DMS79 (cell line): ENCODE data around the gene GUCA1A.
"Not testable (repeated sequence)": the region's sequence is repeated elsewhere in the genome, so short reads cannot be mapped to it uniquely, and the experiment has no call there.

Experiments
- DNase-seq: peaks from one replicate; lab custom pipeline; 2025; lab: John Stamatoyannopoulos, UW

GUCA1A gene

DNA sequence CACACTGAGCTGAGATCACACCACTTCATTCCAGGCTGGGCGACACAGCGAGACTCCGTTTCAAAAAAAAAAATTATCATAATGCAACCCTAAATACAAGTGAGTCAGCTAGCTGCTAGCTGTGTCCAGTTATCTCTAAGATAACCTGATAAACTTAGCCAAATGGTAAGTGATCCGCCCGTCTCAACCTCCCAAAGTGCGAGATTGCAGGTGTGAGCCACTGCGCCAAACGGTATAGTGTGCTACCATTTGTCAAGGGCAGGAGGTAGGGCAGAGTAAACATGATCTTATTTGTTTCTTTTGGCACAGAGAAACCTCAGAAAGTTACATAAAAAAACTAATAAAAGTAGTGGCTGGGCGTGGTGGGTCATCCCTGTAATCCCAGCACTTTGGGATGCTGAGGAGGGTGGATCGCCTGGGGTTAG, 26.0 kb upstream of the GUCA1A start:
- no peak for DNase-seq

DNA sequence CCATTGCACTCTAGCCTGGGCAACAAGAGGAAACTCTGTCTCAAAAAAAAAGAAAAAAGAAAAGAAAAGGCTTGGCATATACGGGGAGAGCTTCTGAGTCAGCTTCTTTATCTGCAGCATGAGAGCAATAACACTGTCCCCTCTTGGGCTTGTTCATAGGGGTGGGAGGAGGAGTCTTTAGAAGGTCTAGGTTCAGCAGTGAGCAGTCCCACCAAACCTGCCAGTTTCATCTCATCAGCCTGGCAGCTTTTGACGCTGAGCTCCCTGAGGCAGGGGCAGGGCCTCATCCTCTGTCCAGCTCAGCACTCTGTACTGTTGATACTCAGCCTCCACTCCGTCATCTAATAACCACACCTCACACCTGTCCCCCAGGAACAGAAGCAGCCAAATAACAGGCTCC, 25.1 kb upstream of the GUCA1A start:
- DNase-seq = no peak

DNA sequence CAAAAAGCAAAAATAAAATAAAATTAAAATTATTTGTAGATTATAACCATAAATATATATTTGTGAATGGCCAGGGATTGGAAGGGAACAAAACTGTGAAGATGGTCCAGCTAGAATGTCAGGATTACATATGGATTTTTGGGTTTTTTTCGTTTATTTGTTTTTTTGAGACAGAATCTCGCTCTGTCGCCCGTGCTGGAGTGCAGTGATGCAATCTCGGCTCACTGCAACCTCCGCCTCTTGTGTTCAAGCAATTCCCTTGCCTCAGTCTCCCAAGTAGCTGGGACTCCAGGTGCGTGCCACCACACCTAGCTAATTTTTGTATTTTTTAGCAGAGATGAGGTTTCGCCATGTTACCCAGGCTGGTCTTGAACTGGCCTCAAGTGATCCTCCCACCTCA, 22.9 kb upstream of the GUCA1A start:
- no peak for DNase-seq

DNA sequence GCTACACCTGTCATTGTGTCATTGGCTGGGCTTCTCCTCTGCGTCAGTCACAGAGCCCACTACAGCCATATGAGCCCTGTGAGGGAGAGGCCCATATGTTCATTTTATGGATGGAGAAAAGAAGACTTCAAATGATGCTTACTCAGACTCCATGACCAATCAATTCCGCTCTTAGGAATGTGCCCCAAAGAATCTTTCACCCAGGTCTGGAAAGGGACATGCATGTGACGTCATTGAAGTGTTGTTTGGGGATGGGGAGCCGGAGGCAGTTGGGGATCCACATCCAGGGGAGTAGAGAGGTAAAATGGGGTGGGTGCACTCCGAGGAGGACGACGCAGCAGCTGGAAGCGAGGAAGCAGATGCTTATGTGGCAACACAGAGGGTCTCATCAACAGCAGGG, 21.1 kb upstream of the GUCA1A start:
- DNase-seq = no peak

DNA sequence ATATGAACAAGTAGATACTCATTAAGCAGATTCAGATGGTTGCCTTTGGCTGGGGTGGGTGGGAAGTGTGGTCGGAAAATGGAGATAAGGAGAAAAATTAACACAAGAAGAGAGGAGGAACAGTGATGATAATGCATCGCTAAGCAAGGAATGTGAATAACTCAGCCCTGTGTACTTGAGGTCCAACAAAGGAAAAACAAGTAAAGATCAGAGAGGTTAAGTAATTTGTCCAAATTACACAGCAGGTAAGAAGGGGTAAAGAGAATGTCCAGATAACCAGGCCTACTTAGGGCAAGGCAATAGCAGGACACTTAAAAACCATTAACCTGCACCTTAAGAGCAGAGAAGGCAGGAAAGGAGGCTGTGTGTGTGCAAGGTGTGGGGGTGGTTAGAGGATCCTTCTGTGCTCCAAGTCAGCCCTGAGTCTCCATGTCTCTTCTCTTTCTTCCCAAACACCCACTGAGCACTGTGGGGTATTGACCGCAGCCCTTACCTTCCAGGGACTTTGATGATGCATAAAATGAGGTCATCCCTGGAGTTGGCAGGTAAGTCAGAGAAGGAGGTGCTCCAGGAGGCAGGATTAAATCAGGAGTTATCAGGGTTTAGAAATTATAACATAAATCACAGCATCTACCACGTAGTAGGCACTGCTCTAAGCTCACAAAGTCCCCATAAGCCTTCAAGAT, 20.5 kb upstream of the GUCA1A start:
- not testable (repeated sequence) for DNase-seq

DNA sequence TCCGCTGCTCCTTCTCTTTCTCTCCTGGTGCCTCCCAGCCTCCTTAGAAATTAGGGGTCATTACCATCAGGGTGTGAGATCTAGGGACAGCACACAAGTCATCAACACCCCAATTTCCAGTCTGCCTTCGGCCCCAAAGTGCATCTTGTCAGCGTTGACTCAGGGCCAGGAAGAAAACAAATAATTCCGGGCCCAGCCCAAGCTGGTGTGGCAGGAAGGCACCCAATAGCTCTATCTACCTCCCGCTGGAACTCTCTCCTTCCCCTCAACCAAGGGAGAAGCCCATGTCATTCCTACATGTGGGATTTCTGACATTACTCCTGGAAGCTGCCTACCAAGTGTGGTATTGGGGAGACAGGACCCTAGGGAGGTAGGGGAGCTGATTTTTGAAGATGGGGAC, 19.2 kb upstream of the GUCA1A start:
- no peak for DNase-seq

DNA sequence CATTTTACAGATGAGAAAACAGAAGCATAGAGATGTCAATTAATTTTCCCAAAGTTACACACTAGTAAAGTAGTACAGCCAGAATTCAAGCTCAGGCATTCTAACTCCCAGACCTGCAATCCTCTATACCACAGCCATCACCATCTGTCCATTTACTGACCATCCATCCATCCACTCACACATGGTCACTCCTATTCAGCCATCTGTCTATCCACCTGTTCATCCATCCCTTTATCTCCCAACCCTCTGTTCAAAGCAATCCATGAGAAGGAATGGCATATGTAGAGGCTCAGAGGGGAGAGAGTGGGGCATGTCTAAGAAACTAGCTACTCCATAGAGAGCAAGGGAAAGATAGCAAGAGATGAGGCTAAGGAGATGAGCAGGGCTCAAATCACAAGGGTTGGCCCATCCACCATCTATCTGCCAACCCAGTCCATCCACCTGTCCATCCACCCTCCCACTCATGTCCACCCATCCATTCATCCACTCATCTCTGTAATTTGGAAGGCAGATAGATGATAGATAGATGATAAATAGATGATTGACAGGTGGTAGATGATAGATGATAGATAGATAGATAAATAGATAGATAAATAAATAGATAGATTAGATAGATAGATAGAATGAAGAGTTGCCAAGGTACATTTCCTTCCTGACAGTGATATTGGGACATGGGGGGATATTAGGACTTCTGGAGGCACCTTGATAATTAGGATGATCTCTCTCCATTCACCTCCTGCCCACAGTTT, 18.5 kb upstream of the GUCA1A start:
- no peak for DNase-seq

DNA sequence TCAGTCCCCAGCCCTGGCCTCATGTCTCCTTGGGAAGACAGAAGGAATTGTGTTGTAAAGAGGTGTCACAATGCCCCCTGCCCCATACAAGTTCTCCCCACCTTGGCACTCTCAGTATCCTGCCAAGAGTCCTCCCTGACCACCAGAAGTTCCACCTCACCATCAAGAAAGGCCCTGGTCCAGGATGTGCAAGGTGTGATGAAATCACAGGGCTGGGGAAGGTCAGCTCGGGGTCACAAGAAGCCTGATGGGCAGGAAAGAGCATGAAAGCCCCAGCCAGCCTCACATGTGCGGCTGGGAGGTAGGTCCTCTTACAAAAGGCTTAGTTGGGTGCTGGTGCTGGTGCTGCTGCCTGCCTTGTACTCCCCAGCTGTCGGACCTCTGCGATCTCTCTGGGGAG, 17.9 kb upstream of the GUCA1A start:
- no peak for DNase-seq

DNA sequence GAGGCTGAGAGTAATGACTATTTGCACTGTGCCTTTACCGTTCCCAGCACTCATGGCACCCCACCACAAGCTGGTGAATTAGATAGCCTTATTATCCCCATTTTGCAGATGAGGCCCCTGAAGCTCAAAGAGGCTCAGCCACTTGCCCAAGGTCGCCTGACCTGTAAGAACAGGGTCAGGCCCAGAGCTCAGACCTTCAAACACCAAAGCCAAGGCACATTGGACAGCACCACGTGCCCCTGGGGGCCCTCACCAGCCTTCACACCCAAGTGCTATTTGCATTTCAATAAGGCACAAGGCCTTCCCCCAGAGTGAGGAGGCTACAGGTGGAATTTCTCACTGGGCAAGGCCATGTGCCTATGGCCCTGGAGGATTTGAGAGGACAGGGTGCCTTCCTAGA, 16.5 kb upstream of the GUCA1A start:
- no peak for DNase-seq

DNA sequence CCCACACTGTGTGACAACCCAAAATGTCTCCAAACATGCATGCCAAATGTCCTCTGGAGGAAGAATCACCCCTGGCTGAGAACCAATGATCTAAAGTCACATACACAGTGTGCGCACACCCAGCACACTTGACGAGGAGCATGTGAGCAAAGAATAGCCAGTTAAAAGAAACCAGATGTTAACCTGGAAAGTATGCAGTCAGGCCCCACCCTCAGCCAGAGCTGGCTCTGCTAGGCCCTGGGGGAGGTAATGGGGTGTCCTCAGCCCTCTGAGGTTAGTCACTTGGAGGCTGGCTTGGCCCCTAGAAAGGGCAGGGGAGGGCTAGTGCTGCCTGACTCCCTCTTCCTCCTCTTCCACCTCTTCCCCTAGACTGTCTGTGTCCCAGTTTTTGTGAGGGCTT, 15.2 kb upstream of the GUCA1A start:
- no peak for DNase-seq

DNA sequence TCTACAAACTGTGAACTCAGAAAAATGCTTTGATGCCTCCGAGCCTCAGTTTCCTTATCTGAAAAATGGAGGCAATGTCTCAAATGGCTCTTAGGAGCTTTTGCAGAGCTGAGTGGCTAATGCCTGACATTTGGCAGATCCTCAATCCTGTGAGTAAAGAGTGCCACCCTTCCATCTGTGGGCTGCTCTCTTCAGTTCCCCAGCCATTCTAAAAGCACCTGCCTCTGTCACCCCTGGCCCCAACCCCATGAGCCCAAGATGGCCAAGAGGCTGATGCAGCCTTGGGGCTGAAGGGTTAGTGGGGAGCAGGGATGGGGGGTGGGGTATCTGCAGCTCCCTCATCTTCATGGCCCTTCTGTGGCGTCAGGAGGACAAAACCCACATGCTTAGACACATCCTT, 14.5 kb upstream of the GUCA1A start:
- no peak for DNase-seq

DNA sequence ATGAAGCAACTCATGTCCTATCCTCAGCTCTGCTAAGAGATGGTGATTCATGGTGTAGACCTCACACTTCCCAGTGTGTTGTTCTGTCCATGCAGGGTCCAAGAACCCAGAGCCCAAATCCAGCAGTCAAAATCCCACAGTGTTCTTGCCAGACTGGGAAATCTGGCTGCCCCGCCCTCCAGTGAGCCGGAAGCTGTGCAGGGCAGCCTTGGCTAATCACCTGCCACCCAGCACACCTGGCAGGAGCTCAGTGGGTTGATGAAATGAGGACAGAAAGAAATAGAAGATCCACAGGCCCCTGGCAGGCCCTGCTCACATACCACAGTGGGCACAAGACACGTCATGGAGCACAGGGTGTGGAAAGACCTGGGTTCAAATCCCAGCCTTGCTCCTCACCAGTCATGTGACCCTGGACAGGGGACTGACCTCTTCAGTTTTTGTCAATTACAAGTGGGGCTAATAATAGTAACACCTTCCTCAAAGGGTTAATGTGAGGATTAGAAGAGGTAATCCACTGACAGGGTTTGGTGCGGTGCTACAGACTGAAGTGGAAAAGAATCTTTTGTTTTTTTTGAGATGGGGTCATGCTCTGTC, 13.6 kb upstream of the GUCA1A start:
- no peak for DNase-seq

DNA sequence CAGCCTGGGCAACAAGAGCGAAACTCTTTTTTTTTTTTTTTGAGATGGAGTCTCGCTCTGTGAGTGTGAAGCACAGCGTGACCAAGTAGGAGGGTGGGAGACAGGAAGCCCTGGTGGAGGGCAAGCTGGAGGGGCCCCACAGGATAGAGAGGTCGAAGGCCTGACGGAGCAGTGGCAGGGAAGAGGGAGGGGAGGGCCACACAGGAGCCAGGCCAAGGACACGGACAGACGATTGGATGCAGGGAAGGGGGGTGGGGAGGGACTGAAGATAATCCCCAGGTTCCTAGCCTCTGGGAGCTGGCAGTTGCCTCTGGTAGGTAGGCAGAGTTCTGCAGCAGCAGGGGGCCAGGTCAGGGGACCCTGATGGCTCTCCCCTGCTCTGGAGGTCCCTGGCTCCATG, 10.8 kb upstream of the GUCA1A start:
- no peak for DNase-seq

DNA sequence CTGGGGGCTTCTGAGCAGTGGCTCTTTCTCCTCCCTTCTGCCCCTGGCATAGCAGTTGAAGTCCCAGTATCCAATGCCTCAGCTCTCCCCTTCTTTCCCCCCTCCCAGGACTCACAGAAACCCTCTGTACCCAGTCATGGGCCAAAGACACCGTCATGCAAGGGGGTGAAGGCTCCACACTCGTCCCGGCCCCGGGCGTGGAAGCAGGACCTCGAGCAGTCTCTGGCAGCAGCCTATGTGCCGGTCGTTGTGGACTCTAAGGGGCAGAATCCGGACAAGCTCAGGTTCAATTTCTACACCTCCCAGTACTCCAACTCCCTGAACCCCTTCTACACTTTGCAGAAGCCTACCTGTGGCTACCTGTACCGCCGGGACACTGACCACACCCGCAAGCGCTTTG, 10.4 kb upstream of the GUCA1A start:
- no peak for DNase-seq

DNA sequence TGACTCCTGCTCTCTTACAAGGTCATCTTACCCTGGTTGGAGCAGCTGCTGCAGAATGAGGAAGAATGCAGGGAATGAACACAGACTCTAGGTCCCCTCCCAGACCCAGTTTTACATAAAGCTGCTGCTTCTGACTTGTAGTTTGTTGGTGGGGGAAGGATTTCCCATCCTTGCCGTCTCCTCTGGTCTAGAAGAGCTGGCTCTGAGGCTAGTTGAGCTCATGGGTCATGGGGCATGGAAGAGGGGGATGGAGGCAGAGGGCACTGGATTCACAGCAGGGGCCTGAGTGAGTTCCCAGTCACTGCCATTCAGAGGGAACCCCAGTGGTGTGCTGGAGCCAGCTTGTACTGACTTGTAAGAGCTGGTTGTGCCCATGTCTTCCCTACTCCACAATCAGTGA, 9.2 kb upstream of the GUCA1A start:
- no peak for DNase-seq

DNA sequence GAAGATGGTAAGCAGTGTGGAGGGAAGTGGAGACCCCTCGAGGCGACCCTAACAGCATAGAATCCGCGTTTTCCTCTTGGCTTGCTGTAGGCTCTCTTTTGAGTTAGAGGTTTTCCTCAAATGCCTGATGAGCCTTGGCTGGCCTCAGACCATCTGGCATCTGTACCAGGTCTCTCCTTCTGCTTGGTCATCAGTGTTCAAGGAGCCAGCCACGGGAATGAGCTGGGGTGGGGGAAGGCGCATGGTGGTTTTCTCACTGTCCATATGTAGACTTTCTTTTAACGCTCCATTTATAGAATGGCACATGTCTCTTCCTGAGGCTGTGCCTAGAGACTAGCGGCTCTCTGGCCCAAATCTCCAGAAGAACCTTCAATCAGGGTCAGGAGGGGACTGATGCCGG, 8.1 kb upstream of the GUCA1A start:
- DNase-seq = no peak

DNA sequence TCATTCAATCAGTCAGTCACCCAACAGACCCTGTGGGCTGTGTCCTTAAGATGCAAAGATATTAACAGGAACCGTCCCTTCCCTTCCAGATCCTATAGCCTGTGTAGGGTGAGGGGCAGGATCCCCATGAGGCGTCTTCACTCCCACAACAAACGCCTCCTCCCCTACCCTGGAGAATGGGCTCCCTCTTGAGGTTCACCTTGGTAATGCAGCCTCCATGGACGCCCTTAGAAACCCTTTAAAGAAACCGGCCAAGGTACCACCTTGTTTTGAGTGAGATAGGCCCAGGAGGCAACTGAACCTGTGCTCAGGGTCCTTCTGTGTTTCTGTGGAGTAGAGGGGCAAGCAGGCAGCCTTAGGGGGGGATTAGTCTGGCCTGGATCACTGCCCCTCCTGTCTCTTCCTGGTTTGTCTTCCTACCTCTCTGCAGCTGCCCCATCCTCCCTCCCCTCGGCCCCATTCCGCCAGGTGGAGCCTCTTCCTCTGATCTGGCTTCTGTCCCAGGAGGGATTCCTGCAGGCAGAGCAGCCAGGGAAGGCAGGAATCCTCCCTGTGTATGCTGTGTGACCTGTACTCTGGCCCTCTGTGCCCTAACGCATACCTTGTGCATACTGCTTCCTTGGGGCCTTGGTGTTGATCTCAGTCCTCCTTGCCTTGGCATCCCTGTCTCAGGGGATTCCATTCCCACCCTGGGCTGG, 6.6 kb upstream of the GUCA1A start:
- DNase-seq = peak; percentile 42

DNA sequence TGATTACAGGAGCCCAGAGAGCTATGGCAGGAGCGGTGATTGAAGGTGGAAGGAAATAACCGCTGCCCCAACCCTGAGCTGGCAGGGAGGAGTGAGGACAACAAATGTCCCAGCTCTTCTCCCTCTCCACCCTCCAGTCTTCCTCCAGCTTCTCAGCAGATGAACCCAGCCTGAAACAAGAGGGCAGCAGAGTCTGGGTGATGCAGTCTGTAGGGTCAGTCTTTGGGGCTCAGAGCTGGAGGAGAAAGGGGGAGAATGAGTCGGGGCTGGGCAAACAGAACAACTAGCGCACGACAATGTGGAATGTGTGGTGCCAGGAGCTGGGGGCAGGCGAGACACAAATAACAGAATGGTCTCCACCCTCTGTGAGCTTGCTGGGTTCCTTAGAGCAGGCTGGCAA, 4.5 kb upstream of the GUCA1A start:
- DNase-seq = no peak

DNA sequence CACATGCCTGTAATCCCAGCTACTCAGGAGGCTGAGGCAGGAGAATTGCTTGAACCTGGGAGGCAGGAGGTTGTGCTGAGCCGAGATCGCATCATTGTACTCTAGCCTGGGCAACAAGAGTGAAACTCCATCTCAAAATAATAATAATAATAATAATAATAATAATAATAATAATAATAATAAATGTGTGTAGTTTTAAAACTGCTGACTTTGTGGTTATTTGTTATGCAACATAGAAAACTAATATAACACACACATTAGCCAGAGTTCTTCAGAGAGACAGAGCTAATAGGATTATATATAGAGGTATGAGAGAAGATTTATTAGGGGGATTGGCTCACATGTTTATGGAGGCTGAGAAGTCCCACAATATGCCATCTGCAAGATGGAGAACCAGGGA, 3.4 kb upstream of the GUCA1A start:
- not testable (repeated sequence) for DNase-seq

DNA sequence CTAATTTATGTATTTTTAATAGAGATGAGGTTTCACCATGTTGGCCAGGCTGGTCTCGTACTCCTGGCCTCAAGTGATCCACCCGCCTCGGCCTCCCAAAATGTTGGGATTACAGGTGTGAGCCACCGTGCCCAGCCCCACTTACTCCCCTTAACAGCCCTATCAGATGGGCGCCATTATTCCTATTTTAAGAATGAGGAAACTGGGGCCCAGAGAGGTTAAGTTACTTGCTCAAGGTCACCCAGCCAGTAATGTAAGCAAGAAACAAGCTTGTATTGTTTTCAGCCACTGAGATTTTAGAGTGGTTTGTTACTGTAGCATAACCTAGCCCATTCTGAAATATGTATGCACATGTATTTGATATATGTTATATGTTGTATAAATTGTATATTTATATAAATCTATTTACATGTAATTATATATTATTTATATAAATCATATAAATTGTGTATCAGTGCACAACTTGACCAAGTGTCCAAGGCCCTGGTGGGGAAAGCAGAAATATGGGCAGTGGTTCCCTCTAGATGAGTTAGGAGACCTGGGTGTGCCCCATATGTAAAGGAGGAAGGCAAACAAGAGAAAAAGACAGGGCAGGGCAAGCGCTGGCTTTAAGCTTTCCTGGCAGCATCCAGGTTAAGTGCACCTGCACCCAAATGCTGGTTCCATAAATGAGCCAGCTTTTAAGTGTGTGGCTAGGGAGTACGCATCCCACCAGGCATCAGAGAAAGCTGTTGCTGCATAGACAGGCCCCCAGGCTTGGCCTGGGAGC, 1.2 kb upstream of the GUCA1A start:
- DNase-seq = no peak

DNA sequence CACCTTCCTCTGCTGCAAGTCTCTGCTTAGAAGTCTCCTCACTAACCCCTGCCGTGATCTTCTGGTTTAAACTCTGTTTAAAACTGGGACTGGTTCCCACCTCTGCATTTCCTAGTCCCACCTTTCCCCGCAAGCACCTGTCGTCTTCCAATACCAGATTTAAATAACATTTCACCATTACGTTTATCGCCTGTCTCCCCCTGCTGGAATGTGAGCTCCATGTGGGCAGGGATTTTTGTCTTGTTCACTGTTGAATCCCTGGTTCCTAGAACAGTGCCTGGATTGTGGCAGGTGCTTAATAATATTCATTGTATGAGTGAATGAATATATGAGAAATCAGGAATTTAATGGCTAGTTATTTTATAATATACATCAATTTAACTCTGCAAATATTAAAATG, 2.7 kb downstream of the GUCA1A start:
- DNase-seq = no peak

DNA sequence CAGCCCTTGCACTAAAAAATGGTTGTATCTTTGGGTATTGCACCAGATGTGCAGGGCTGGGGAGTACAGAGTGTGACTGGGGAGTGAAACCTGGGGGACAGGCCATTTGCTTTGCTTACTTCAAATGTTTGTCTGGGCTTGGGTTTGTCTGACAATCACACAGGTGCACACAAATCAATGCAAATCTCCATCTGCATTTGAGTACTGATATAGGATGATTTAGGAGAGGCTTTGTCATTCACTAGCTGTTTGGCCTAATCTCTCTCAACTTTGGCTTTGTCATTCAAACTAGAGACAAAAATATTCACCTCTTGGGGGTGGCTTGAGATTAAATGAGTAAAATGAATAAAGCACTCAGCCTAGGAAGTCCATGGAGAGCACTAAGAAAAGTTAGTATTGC, 3.8 kb downstream of the GUCA1A start:
- DNase-seq = no peak
